Endothelial cell of umbilical vein (primary cell): ENCODE data around the gene OGDH.

Source experiments
- GATA2 ChIP-seq: IDR thresholded peaks from 2 replicates; pipeline ENCODE4 v1.7.0; 2011; ENCODE audit warnings: low read depth, mild to moderate bottlenecking, moderate library complexity, mixed read lengths, low read length; ENCODE audit not compliant: insufficient read length, insufficient read depth
- POLR2AphosphoS5 ChIP-seq: IDR thresholded peaks from 2 replicates; pipeline ENCODE4 v1.6.1; 2012; ENCODE audit warnings: low read depth, mild to moderate bottlenecking, control low read depth, low read length, moderate library complexity; ENCODE audit not compliant: insufficient read depth
- TF ChIP-seq, protein P1 (sequence below), 2 donors: IDR thresholded peaks; 1 replicate in 1 of 2; 2 replicates in 1 of 2; pipeline ENCODE4 v1.5.1; 2011; ENCODE audit warnings: low read length in 2 of 2, mild to moderate bottlenecking in 2 of 2, moderate library complexity in 2 of 2, control low read depth in 1 of 2, inconsistent platforms in 1 of 2, low read depth in 1 of 2; ENCODE audit not compliant: insufficient read depth in 1 of 2; ENCODE audit errors: extremely low read depth in 1 of 2

DNA sequence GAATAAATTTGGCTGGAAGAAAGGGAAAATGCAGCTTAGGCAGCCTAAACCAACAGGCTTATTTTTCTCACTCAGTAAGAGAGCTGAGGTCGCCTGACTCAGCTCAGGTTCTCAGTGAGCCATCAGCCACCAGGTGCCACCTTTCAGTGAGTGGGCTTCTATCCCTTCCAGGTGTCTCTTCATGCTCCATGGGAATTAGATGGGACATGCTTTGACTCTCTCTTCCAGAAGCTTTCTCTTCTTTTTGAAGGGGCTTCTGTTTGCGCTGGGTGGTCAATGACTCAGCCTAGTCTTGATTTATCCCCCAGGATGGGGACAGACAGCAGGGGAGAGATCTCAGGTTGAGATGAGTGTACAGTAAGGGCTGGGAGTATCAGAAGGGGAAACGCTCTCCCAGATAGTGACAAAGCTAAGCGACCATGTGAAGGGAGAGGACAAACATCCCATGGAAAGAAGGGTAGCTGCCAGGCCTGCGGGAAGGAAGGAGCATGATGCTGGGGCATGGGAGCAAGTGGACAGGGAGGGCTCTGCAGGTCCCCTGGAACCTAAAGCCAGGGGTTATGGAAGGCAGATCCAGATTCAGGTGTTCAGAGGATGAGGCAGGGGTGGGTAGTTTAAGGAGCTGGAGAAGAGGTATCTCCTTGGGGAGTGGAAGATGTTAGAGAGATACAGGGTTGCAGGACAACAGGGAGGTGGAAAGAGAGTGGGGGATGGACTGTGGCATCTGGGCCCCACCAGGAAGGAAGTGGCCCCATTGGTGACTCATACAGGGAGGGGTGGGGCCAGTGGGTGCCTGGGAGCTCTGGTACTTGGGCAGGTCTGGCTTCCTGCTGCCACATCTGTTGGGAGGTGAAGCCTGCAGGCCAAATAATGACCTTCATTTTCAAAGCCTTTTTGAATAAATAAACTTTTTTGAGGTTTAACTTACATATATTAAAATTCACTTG, 32.5 kb downstream of the OGDH start:
- TF ChIP-seq GATA2 (peak; percentile 57), POLR2AphosphoS5 (peak; percentile 87)
- TF ChIP-seq, protein P1, sequence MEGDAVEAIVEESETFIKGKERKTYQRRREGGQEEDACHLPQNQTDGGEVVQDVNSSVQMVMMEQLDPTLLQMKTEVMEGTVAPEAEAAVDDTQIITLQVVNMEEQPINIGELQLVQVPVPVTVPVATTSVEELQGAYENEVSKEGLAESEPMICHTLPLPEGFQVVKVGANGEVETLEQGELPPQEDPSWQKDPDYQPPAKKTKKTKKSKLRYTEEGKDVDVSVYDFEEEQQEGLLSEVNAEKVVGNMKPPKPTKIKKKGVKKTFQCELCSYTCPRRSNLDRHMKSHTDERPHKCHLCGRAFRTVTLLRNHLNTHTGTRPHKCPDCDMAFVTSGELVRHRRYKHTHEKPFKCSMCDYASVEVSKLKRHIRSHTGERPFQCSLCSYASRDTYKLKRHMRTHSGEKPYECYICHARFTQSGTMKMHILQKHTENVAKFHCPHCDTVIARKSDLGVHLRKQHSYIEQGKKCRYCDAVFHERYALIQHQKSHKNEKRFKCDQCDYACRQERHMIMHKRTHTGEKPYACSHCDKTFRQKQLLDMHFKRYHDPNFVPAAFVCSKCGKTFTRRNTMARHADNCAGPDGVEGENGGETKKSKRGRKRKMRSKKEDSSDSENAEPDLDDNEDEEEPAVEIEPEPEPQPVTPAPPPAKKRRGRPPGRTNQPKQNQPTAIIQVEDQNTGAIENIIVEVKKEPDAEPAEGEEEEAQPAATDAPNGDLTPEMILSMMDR (IDR thresholded peaks at IDR 0.05; ENCODE audit: extremely low read depth in 1 of 2, insufficient read depth in 1 of 2, low read depth in 1 of 2, low read length in 2 of 2) = no peak
